CD4-positive, CD25-positive, alpha-beta regulatory T cell (primary cell): ENCODE results near the gene TBCK. TPM values are rescaled to one million over a fixed set of nuclear protein-coding genes. Genes with fewer than 3 reads are reported as not detected.

Source experiments
- ATAC-seq, 2 donors: fragments of 150-1000 bp; cut with Tn5 transposase; one replicate each; pipeline ENCODE4 v1.10.0; 2021; ENCODE audit warnings: low read depth in 2 of 2, moderate number of reproducible peaks in 2 of 2, moderate library complexity in 1 of 2
- DNase-seq, 3 donors: peaks; one replicate each; pipeline versions ENCODE4 v3.0.0 to v3.0.0-alpha.2; 2012 to 2022; ENCODE audit warnings: mixed read lengths in 1 of 3
- H3K27ac ChIP-seq: one replicate; pipeline ENCODE4 v1.7.0; 2013; ENCODE audit warnings: mild to moderate bottlenecking, low read length; ENCODE audit not compliant: insufficient read depth, poor library complexity, severe bottlenecking
- H3K27me3 ChIP-seq: one replicate; pipeline ENCODE4 v1.7.0; 2013; ENCODE audit warnings: low read length; ENCODE audit not compliant: control insufficient read depth, insufficient read depth
- H3K36me3 ChIP-seq: one replicate; pipeline ENCODE4 v1.7.0; 2013; ENCODE audit warnings: mild to moderate bottlenecking, low read length, moderate library complexity; ENCODE audit not compliant: control insufficient read depth, insufficient read depth
- H3K4me1 ChIP-seq: 2 replicates; pipeline ENCODE4 v1.7.0; 2013; ENCODE audit warnings: mild to moderate bottlenecking, low read length; ENCODE audit not compliant: insufficient read depth, control insufficient read depth, poor library complexity, severe bottlenecking
- H3K4me3 ChIP-seq: one replicate; pipeline ENCODE4 v1.7.0; 2013; ENCODE audit warnings: low read depth, mild to moderate bottlenecking, low read length, moderate library complexity
- H3K9me3 ChIP-seq, 2 experiments: 1 replicate in 1 of 2; 2 replicates in 1 of 2; pipeline ENCODE4 v1.7.0; 2013; ENCODE audit warnings: low read length in 2 of 2, mild to moderate bottlenecking in 1 of 2, moderate library complexity in 1 of 2; ENCODE audit not compliant: control insufficient read depth in 2 of 2
- H3K27ac Mint-ChIP-seq, 3 donors: one replicate each; pipeline ENCODE4 v1.8.0; 2020 to 2022; ENCODE audit warnings: mild to moderate bottlenecking in 3 of 3, mixed read lengths in 3 of 3, moderate library complexity in 2 of 3
- H3K27me3 Mint-ChIP-seq: one replicate; pipeline ENCODE4 v1.8.0; 2022; ENCODE audit warnings: mild to moderate bottlenecking, mixed read lengths
- H3K36me3 Mint-ChIP-seq: one replicate; pipeline ENCODE4 v1.8.0; 2020; ENCODE audit warnings: mixed read lengths
- H3K4me1 Mint-ChIP-seq, 4 donors: one replicate each; pipeline ENCODE4 v1.8.0; 2020 to 2022; ENCODE audit warnings: mixed read lengths in 4 of 4, mild to moderate bottlenecking in 1 of 4
- H3K4me3 Mint-ChIP-seq, 4 donors: one replicate each; pipeline ENCODE4 v1.8.0; 2020 to 2022; ENCODE audit warnings: mild to moderate bottlenecking in 4 of 4, mixed read lengths in 4 of 4, moderate library complexity in 3 of 4
- H3K9me3 Mint-ChIP-seq, 7 donors: one replicate each; pipeline ENCODE4 v1.8.0; 2020 to 2022; ENCODE audit warnings: mixed read lengths in 7 of 7, mild to moderate bottlenecking in 3 of 7, moderate library complexity in 2 of 7
- polyA plus RNA-seq, 4 donors: library from polyadenylated mRNA; unstranded; fragments of 300-500 nt; fragmentation: Illumina TruSeq; gene quantifications; one replicate each; pipeline ENCODE4 v1.2.3, GENCODE V29; 2021
- total RNA-seq: library from RNA; stranded (reverse); gene quantifications from one replicate; pipeline ENCODE4 v1.2.3, GENCODE V29; 2022

TBCK gene
- total and polyA plus RNA-seq, 5 donors from 2014 or later, result 10.9 to 47.1 (median 24.8) TPM

- Mint-ChIP-seq H3K27me3 (no peaks in the 10 kb centered on the region), H3K4me1 (peaks cover 0 to 5% (median 2%) of the 10 kb centered on the region in 4 donors), H3K27ac (no peak overlapping the region), H3K9me3 (no peaks in the 10 kb centered on the region), H3K36me3 (peaks cover 12% of the 10 kb centered on the region), H3K4me3 (no peak overlapping the region)
- Histone ChIP-seq H3K4me3 (no peak overlapping the region), H3K27me3 (no peaks in the 10 kb centered on the region), H3K4me1 (no peaks in the 10 kb centered on the region), H3K27ac (no peak overlapping the region), H3K9me3 (no peaks in the 10 kb centered on the region), H3K36me3 (peaks cover 19% of the 10 kb centered on the region)
- ATAC-seq, result no peak
- no peak for DNase-seq
Observed at GRCh38 chr4:106253364-106254129, 62.5 kb downstream of the TBCK start.

DNA sequence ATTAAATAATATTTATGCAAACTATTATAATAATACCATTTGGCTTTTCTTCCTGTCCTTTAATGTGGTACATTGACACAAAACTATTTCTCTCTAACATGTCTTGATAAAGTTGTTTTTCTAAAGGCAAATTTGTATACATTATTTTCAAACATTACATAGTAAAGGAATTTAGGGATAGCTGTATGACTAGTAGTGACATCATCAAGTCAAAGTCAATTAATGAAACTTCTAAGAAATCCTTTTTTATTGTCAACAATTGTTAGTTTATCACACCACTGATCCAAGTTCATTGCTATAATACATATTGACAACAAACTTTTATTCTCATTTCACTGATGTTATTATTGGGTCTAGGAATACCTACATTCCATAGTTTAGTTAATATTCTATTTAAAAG, 68.4 kb downstream of the TBCK start:
- no peaks in the 10 kb centered on the region for H3K4me1 ChIP-seq
- H3K36me3 Mint-ChIP-seq, result peaks cover 23% of the 10 kb centered on the region
- DNase-seq (no peak), ATAC-seq (no peak)
- peaks cover 42% of the 10 kb centered on the region for H3K36me3 ChIP-seq
- no peaks in the 10 kb centered on the region for H3K27me3 Mint-ChIP-seq
- H3K27ac Mint-ChIP-seq, result no peak overlapping the region
- H3K27ac ChIP-seq, result no peak overlapping the region
- peaks cover 0 to 6% (median 0%) of the 10 kb centered on the region in 7 donors for H3K9me3 Mint-ChIP-seq
- H3K9me3 ChIP-seq, result no peaks in the 10 kb centered on the region
- no peaks in the 10 kb centered on the region for H3K4me1 Mint-ChIP-seq
- H3K27me3 ChIP-seq, result no peaks in the 10 kb centered on the region
- H3K4me3 Mint-ChIP-seq, result no peak overlapping the region
- H3K4me3 ChIP-seq, result no peak overlapping the region

- ATAC-seq (no peak), DNase-seq (no peak)
- Histone ChIP-seq H3K4me3 (no peak overlapping the region), H3K27me3 (no peaks in the 10 kb centered on the region), H3K27ac (no peak overlapping the region), H3K36me3 (peaks cover 42% of the 10 kb centered on the region), H3K4me1 (no peaks in the 10 kb centered on the region), H3K9me3 (no peaks in the 10 kb centered on the region)
- Mint-ChIP-seq H3K27ac (no peak overlapping the region), H3K27me3 (no peaks in the 10 kb centered on the region), H3K36me3 (peaks cover 23% of the 10 kb centered on the region), H3K4me3 (no peak overlapping the region), H3K9me3 (peaks cover 0 to 6% (median 0%) of the 10 kb centered on the region in 7 donors), H3K4me1 (no peaks in the 10 kb centered on the region)
Observed at GRCh38 chr4:106246441-106246840, 69.6 kb downstream of the TBCK start.

- ATAC-seq (no peak), DNase-seq (no peak)
- no peak overlapping the region for H3K27ac ChIP-seq
- Mint-ChIP-seq H3K36me3 (peaks cover 19% of the 10 kb centered on the region), H3K4me1 (no peaks in the 10 kb centered on the region), H3K9me3 (peaks cover 0 to 6% (median 0%) of the 10 kb centered on the region in 7 donors), H3K4me3 (no peak overlapping the region), H3K27ac (no peak overlapping the region), H3K27me3 (no peaks in the 10 kb centered on the region)
- no peaks in the 10 kb centered on the region for H3K27me3 ChIP-seq
- H3K4me3 ChIP-seq, result no peak overlapping the region
- no peaks in the 10 kb centered on the region for H3K9me3 ChIP-seq
- H3K4me1 ChIP-seq, result no peaks in the 10 kb centered on the region
- H3K36me3 ChIP-seq, result peaks cover 39% of the 10 kb centered on the region
Observed at GRCh38 chr4:106245176-106245575, 70.8 kb downstream of the TBCK start.

- no peak overlapping the region for H3K27ac Mint-ChIP-seq
- H3K9me3 Mint-ChIP-seq, result peaks cover 0 to 6% (median 0%) of the 10 kb centered on the region in 7 donors
- H3K4me1 Mint-ChIP-seq, result peaks cover 0 to 6% (median 2%) of the 10 kb centered on the region in 4 donors
- no peak overlapping the region for H3K4me3 ChIP-seq
- H3K36me3 ChIP-seq, result peaks cover 18% of the 10 kb centered on the region
- H3K4me3 Mint-ChIP-seq, result no peak overlapping the region
- peaks cover 12% of the 10 kb centered on the region for H3K36me3 Mint-ChIP-seq
- no peak overlapping the region for H3K27ac ChIP-seq
- H3K4me1 ChIP-seq, result no peaks in the 10 kb centered on the region
- no peaks in the 10 kb centered on the region for H3K27me3 ChIP-seq
- DNase-seq (no peak), ATAC-seq (no peak)
- H3K27me3 Mint-ChIP-seq, result no peaks in the 10 kb centered on the region
- H3K9me3 ChIP-seq, result no peaks in the 10 kb centered on the region
Observed at GRCh38 chr4:106240699-106241098, 75.3 kb downstream of the TBCK start.

GRCh38 chr4:106238820-106239420, 77.1 kb downstream of the TBCK start:
- Histone ChIP-seq H3K27me3 (no peaks in the 10 kb centered on the region), H3K9me3 (no peaks in the 10 kb centered on the region), H3K27ac (no peak overlapping the region), H3K4me3 (no peak overlapping the region), H3K36me3 (peaks cover 19% of the 10 kb centered on the region), H3K4me1 (no peaks in the 10 kb centered on the region)
- Mint-ChIP-seq H3K36me3 (peaks cover 18% of the 10 kb centered on the region), H3K27me3 (no peaks in the 10 kb centered on the region), H3K4me1 (peaks cover 0 to 6% (median 2%) of the 10 kb centered on the region in 4 donors), H3K27ac (no peak overlapping the region), H3K4me3 (no peak overlapping the region), H3K9me3 (peaks cover 0 to 6% (median 0%) of the 10 kb centered on the region in 7 donors)
- ATAC-seq (peak in 1 of 2 donors; percentile 58), DNase-seq (peak in 2 of 3 donors; percentile 10 to 56)

DNA sequence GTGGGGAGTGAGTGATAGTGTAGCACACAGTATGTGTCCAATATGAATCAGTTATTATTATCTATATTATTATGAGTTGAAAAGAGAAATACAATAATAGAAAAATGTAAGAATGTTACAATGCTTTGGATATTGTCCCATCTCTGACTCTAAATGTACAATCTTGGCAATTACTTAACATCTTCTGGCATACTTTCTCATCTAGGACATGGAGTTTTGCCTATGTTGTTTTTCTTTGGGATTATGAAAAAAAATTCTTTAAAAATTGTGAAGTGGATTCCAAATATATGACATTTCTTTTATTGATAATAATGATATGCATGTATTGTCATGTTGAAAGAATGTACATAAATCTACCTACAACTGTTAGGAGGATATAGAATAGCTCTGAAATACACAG, 84.1 kb downstream of the TBCK start:
- H3K4me1 Mint-ChIP-seq, result peaks cover 0 to 3% (median 2%) of the 10 kb centered on the region in 4 donors
- Histone ChIP-seq H3K4me3 (no peak overlapping the region), H3K9me3 (no peaks in the 10 kb centered on the region), H3K27ac (no peak overlapping the region), H3K36me3 (peaks cover 60% of the 10 kb centered on the region), H3K4me1 (no peaks in the 10 kb centered on the region), H3K27me3 (no peaks in the 10 kb centered on the region)
- no peak overlapping the region for H3K27ac Mint-ChIP-seq
- ATAC-seq (no peak), DNase-seq (no peak)
- H3K36me3 Mint-ChIP-seq, result peaks cover 54% of the 10 kb centered on the region
- H3K9me3 Mint-ChIP-seq, result no peaks in the 10 kb centered on the region
- H3K4me3 Mint-ChIP-seq, result no peak overlapping the region
- no peaks in the 10 kb centered on the region for H3K27me3 Mint-ChIP-seq
